ENCODE results near the gene FTL.

FTL gene

DNA sequence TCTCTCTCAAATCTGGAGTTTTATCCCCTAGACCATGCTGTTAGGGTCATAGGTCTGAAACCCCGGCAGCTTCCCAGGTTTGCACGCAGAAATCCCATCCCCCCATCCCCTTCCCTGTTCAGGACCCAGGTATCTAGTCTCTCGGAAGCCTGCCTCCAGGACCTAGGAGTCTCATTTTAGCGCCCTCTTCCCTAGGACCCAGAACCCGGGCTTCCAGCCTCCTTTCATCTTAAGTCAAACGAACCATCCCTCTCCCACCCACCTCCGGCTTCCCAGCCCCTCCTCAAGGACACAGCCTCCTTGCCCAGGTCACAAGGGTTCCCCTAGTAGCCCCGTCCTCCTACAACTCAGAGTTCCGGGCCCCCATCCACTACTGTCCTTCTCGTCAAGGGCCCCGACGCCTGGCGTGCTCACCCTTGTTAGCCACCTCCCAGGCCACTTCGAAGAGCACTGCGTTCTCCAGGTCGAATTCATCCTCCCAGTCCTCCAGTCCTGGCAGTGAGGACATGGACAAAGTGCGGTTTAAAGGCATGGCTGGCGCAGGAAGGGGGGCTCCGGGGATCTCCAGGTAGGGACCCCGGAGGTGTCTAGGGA, 27.6 kb downstream of the FTL start:
- peak; percentile 17 for DNase-seq (ENCODE audit: low spot score)

DNA sequence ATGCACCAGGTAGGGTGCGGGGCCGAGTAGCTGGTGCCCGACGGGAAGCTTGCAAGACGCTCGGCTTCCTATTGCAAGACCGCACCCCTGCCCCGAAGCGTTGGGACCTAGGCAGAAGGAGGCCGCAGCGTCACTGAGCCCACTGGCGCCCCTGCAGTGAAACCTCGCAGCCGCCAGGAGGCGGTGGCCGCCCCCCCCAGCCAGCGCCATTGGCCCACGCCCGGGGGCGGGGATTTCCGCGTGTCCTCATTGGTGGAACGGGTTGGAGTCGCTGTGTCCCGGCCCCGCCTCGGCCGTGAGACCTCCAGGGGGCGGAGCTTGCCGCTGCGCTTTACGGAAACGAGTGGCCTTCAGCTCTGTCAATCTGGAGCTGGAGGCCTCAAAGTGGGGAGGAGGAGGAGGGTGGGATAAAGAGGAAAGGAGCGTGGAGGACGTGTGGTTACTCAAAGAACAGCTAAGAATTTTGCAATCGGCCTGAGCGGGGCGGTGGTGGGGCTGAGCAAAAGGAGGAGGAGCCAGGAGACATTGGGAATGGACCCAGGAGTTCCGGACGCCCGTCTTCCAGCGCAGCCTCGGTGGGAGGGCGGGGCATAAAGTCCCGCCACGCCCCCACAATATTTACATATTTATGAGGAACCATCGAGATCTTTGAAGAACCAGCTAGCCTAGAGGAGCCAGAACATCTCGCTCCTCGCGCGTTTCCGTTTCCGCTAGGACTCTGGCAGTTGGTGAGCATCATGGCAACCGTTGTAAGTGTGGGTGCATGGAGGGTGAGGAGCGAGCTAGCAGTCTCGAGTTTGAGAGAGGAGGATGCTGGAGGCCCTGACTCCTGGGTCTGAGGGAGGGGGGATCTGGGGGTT, 28.3 kb downstream of the FTL start, which contains the start of the genes GYS1 and RUVBL2:
Gene GYS1 (minus strand): TSS at position 135 of the 860 bp plus-strand sequence. CDS start 197 bp downstream, outside the sequence.
Gene RUVBL2 (plus strand): TSS at position 713 of the 860 bp plus-strand sequence. CDS start 25 bp downstream, at position 738.
- DNase-seq (ENCODE audit: low spot score): peak; percentile 99

DNA sequence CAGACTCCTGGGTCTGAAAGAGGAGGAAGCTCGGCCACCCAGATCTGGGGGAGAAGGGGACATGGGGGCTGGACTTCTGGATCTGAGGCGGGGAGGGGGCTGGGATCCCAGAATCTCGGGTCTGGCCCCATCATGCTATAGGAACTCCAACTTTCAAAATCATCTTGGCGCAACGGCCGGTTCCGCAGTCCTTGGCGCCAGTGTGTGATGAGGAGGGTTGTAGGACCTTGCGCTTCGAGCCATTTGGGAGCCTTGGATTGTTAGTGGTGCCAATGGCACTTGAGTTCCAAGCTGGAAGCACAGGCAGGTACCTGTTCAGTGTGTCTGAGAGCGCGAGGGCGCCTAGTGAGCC, 28.9 kb downstream of the FTL start:
- DNase-seq (ENCODE audit: low spot score): no peak

DNA sequence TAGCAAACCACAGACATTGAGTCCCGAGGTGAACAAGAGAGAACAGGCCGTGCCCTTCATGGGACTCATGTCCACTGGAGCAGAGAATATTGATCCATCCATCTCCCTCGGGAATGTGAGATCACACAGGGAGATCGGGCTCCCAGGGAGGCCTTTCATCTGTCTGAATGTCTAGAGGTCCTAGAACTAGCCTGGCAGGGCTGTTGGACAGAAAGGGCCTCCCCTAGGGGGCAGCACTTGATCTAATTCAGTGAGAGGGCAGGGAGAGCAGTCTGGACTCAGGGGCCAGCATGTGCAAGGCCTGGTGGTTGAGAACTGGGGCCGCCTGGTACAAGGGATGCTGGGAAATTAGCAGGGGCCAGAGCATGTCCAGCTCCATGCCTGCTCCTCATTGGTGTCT, 32.9 kb downstream of the FTL start:
- peak; percentile 27 for DNase-seq (ENCODE audit: low spot score)

DNA sequence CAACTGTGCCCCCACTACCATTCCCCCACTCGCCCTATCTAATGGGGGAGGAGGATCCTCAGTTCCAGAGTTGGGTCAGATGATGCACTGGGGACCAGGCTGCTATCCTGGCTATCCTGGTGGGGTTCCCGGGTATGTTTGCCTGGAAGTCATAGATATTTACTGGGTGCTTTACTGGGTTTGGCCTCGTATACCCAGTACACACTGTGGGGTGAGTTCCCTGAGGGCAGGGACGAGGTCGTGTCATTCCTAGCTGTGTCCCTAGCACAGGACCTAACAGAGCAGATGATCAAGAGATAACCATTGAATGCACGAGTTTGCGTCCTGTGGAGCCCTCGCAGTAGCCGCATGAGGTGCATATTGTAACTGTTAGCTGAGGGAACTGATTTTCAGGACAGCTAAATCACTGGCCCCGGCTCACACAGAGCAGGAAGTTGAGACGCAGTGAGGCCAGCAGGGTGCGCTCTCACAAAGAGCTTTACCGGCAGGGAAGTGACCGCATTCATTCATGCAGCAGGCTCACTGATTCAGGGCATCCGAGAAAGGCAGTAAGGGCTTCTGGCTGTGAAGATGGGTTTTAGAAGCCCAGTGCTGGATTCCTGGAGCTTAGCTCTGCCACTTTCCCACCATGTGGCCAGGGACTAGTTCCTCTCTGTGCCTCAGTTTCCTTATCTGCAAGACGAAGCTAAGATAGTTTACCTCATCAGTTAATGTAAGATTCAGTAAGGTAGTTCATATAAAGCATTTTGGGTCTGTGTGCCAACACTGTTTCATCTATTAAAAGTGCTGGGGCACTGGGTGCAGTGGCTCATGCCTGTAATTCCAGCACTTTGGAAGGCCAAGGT, 34.6 kb downstream of the FTL start:
- DNase-seq (ENCODE audit: low spot score): peak; percentile 63

DNA sequence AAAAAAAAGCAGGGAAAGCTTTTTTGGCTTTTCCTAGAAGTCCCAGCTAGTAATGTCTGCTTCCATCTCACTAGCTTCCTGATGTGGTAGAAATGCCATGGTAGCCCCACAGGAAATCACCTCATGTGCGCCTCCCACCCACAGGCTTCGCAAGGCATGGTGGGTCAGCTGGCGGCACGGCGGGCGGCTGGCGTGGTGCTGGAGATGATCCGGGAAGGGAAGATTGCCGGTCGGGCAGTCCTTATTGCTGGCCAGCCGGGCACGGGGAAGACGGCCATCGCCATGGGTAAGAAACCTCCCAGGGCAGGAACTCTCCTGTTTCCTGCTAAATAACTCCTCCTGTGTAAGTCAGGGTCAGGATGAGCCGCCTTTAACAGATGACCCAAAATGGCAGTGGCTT, 39.0 kb downstream of the FTL start:
- DNase-seq (ENCODE audit: low spot score): no peak

DNA sequence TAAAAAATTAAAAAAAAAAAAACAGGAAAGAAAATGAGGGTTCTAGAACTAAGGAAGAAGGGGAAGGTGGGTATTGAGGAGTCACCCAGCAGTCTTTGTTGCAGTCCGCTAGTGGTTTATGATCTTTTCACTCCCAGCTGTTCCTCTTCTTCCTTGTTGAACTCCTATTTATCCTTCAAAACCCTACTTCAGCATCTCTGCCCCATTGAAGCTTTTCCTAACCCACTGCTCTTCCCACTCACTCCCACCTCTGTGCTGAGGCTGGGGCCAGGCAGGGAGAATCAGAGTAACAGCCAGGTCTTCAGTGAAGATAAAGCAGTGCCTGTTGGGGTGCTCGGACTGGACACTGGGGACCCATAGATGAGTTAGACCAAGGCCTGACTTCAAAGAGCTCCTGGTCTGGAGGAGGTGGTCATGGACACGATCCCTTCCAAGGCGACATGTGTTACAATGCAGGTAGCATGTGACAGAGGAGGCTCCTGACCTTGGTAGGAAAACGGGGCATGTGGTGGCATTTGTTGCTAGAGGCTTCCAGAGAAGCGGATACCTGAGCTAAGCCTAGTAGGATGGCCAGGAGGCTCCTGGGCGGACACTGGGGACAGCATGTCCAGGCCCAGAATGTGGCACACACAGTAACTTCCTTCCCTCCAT, 40.0 kb downstream of the FTL start:
- DNase-seq (ENCODE audit: low spot score): no peak

DNA sequence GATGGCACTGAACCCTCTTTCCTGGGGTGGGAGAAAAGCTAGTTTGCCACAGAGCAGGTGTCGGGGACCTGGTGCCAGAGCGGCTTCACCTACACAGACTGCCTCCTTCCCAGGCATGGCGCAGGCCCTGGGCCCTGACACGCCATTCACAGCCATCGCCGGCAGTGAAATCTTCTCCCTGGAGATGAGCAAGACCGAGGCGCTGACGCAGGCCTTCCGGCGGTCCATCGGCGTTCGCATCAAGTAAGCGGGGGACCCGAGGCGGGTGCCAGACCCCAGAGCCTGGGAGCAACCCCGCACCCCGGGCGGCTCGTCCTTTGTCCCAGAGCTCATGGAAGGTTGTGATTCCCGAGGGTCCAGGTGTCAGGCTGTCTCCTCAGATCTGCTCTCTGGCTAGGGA, 41.8 kb downstream of the FTL start:
- DNase-seq (ENCODE audit: low spot score): no peak

DNA sequence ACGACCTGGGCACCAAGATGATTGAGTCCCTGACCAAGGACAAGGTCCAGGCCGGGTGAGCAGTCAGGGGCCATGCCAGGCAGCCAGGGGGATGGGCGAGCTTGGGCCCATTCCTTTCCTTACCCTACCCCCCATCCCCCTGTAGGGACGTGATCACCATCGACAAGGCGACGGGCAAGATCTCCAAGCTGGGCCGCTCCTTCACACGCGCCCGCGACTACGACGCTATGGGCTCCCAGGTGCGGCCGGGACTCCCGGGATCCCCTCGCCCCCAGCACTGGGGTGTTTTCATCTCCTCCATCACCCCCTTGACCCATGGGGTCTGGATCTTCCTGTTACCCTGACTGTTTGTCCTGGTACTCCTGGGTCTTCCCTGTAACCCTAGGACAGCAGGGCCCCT, 44.7 kb downstream of the FTL start:
- DNase-seq (ENCODE audit: low spot score): no peak

DNA sequence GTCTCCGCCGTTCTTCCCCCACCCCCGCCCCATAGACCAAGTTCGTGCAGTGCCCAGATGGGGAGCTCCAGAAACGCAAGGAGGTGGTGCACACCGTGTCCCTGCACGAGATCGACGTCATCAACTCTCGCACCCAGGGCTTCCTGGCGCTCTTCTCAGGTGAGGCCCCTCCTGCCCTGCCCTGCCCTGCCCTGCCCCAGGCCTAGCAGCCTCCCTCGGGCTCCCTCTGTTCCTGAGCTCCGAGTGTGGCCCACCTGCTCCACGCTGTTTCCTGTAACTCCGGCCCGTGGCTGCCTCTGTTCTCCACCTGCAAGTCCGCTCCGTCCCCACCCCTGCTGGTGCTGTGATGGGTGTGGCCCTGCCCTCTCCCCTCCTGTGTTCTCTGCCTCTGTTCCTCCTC, 45.3 kb downstream of the FTL start:
- no peak for DNase-seq (ENCODE audit: low spot score)

DNA sequence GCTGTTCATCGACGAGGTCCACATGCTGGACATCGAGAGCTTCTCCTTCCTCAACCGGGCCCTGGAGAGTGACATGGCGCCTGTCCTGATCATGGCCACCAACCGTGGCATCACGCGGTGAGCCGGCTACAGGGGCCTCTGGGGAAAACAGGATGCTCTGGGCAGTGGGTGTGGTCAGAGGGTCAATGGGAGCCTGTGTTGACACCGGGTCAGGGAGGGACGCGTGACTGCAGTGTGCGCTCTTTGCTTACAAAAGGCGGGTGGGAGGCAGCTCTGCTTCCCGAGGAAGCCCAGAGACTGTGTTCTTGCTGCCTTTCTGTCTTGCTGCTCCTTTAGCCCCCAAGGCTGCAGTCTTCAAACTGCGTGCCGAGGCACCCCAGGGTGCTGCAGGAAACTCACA, 46.1 kb downstream of the FTL start:
- no peak for DNase-seq (ENCODE audit: low spot score)

DNA sequence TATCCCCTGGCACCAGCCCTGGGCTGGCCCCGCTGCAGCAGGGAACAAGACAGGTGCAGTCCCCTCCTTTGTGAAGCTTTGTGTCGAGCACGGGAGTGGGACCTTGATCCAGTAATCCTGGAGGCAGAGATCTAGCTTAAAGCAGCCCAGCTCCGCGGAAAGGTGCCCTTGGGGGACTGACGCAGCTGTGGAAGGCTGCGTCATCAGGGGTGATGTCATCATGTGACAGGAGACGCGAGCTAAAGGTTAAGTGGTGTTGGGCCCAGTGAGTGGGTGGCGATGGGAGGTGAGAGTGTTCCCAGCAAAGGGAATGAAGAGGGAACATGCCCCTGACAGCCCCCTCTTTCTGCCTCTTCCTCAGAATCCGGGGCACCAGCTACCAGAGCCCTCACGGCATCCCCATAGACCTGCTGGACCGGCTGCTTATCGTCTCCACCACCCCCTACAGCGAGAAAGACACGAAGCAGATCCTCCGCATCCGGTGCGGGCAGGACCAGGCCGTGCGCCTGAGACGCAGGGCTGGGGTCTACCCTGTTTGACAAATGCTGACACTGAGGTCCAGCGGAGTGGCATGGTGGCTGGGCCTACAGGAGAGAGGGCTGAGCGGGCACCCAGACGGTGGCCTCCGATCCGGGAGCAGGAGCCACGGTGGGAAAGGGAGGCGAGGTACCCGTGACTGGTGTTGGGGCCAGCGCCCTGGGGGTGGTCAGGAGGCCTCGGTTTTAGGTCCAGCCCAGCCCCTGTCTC, 49.2 kb downstream of the FTL start:
- DNase-seq (ENCODE audit: low spot score): no peak

DNA sequence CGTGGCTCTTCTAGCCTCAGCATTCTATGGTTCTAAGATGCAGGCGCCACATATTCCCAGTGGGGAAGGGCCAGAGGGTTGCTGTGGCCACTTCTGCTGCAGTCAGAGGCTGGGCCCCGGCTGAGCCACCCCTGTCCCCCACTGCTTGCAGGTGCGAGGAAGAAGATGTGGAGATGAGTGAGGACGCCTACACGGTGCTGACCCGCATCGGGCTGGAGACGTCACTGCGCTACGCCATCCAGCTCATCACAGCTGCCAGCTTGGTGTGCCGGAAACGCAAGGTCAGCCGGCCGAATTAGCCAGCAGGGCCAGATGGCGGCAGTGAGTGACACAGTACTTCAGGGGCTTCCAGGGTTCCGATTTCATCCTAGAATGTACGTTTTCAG, 49.8 kb downstream of the FTL start:
- no peak for DNase-seq (ENCODE audit: low spot score)

DNA sequence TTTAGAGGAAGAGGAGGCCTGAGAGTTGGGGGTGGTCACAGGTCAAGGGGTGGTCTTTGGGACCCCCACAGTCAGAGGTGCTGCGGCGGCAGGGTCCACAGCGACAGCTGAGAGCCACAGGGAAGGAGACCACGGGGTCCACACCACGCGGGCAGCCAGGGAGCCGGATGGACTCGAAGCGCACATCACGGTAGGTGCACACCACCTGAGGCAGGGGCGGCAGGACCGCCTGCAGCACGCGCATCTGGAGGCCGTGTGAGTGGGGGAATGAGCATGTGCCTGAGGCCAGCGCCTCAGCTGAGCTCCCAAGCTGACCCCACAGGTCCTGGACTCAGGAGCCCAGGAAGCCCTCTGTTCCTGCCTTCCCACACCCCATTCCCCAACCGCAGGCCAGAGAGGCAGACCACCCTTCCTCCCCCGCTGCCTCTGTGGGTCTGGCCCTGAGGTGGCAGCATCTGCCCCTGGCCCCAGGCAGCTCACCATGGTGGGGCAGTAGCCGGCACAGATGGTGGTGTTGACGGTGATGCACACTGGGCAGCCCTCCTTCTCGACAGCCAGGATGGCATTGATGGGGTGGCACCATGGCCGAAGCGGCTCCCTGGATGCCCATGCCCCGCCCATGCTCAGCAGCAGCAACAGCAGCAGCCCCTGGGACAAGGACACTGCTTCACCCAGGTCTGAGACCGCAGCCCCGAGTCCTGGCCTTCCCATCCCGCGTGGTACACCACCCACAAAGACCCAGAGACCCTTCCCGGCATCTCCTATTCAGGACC, 51.1 kb downstream of the FTL start:
- DNase-seq (ENCODE audit: low spot score): no peak
